H1 (cell line): ENCODE measurements around the gene PSME4. TPM values are rescaled to one million over a fixed set of nuclear protein-coding genes. Genes with fewer than 3 reads are reported as not detected.

Experiments used
- BACH1 ChIP-seq: IDR thresholded peaks from 2 replicates; pipeline ENCODE4 v1.6.1; 2012; ENCODE audit warnings: low read length, improper control_type of control experiment
- RAD21 ChIP-seq, 2 experiments: IDR thresholded peaks in 1 of 2; conservative IDR thresholded peaks in 1 of 2; 2 replicates each; pipeline ENCODE4 v1.6.1; 2011; ENCODE audit warnings: low read depth in 2 of 2, low read length in 2 of 2, improper control_type of control experiment in 1 of 2, inconsistent platforms in 1 of 2, mild to moderate bottlenecking in 1 of 2, moderate library complexity in 1 of 2
- SAP30 ChIP-seq: fragments of 300-600 bp; sonication (generic); IDR thresholded peaks from 2 replicates; pipeline ENCODE4 v1.7.1; 2012; ENCODE audit warnings: low read length, moderate library complexity, mild to moderate bottlenecking, inconsistent platforms; ENCODE audit not compliant: insufficient read depth, insufficient replicate concordance
- YY1 ChIP-seq: IDR thresholded peaks from 2 replicates; pipeline ENCODE4 v1.6.1; 2011; ENCODE audit warnings: low read depth, mild to moderate bottlenecking, low read length
- polyA plus RNA-seq, 7 experiments: library from polyadenylated mRNA; depleted of rRNA in 3 of 7; stranded (reverse) in 5 of 7; unstranded in 2 of 7; fragments of >200 nt in 5 of 7; fragments of 200-250 nt in 2 of 7; gene quantifications; 1 replicate in 5 of 7; 2 replicates in 1 of 7; 4 replicates in 1 of 7; pipeline versions ENCODE4 v1.2.1 to v1.2.3, GENCODE V29; 2011 to 2013; ENCODE audit warnings: missing spikeins in 2 of 7, mixed read lengths in 2 of 7
- total RNA-seq: library from RNA; stranded (reverse); fragmentation: NEBNext Ultra II Directional; extraction: Animal tissue kit (Norgen Biotek cat#: 25700); gene quantifications from 2 replicates; pipeline ENCODE4 v1.2.1, GENCODE V29; 2021

Gene PSME4
- total and polyA plus RNA-seq, 2 of the 8 experiments (the other 6 are each of a cell fraction or from before 2014, with no cell fraction given), result 42.2 to 116 TPM

DNA sequence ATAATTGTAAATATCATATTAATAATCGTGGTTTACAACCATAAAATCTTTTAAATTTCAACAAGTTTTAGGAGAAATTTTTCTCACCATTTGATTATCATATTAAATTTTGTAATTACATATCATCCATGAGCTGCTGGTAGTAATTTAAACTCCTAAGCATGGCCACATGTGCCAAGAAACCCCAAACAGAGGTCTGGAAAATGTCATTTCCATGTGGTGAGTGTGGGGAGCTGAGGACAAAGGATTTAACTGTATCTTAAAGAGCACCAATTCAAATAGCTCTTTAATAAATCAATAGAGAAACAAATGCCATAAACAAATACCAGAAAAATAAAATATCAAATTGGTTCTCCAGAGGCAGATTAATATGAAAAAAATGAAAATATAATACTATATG is 26.3 kb downstream of the PSME4 start (continued):
- no peak for TF ChIP-seq SAP30
- no peak for TF ChIP-seq YY1
- no peak for TF ChIP-seq BACH1
- no peak for TF ChIP-seq RAD21 (IDR thresholded peaks at IDR 0.05 in 1 of 2, conservative IDR thresholded peaks at IDR 0.05 in 1 of 2; ENCODE audit: low read depth in 2 of 2, low read length in 2 of 2)
